ENCODE data around the gene TENM3.

GRCh38 chr4:182698212-182698611 is 455.0 kb downstream of the TENM3 start:
- TF ChIP-seq CTCF (IDR thresholded peaks at IDR 0.05) (no peak), POLR2A (IDR thresholded peaks at IDR 0.05) (no peak)

All from adrenal gland (tissue), 5 donors.